Measurements from ENCODE around the gene TRUB2. TPM values are rescaled to one million over a fixed set of nuclear protein-coding genes. Genes with fewer than 3 reads are reported as not detected.

The TRUB2 gene
- polyA plus RNA-seq, 1 donor (not counting 4 experiments of a cell fraction or from before 2014, with no cell fraction given), result 17.2 TPM

DNA sequence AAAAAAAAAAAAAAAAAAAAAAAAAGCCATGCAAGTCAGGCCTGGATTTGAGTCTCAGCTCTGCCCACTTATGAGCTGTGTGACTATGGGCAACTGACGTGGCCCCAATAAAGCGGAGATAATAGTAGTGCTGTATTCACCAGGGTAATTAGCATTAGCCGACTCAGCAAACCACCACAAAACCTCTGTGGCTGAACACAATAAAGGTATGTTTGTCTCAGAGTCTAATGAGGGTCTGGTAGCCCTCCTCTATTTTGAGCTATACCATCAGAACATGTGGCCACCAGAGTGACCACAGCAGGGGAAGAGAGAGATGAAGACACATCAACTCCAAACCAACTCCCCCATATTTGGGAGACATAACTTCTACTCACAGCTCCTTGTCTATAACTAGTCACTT lies 30.2 kb downstream of the TRUB2 start:
- Histone ChIP-seq H2AFZ (ENCODE audit: control insufficient read depth, low read length) (no peak overlapping the region), H3K79me2 (ENCODE audit: control insufficient read depth, insufficient read depth, low read length) (no peaks in the 10 kb centered on the region), H3K4me2 (ENCODE audit: control insufficient read depth, extremely low read depth, insufficient read depth, low read depth, low read length) (no peak overlapping the region), H3K36me3 (ENCODE audit: control insufficient read depth in 2 of 2, extremely low read depth in 1 of 2, insufficient read depth in 2 of 2, low read length in 2 of 2) (peaks cover 0 to 6% of the 10 kb centered on the region in 2 experiments), H3K9me1 (ENCODE audit: control insufficient read depth, extremely low read depth, insufficient read depth, low read length) (no peaks in the 10 kb centered on the region), H3K27me3 (ENCODE audit: control insufficient read depth, extremely low read depth, insufficient read depth, low read length) (no peaks in the 10 kb centered on the region), H3K4me3 (ENCODE audit: control insufficient read depth in 2 of 3, extremely low read depth in 1 of 3, insufficient read depth in 2 of 3, low read depth in 1 of 3, low read length in 3 of 3) (no peak overlapping the region), H3K9ac (ENCODE audit: control insufficient read depth, extremely low read depth, insufficient read depth, low read length) (no peak overlapping the region), H3K9me3 (ENCODE audit: control insufficient read depth, low read depth, low read length) (no peaks in the 10 kb centered on the region), H3K4me1 (ENCODE audit: control insufficient read depth, extremely low read depth, insufficient read depth, low read length) (peaks cover 5% of the 10 kb centered on the region), H3K27ac (ENCODE audit: control insufficient read depth, insufficient read depth, low read length) (no peak overlapping the region), H4K20me1 (ENCODE audit: control insufficient read depth, extremely low read depth, insufficient read depth, low read length) (no peaks in the 10 kb centered on the region)
- FAIRE-seq, result no peak
- no peak for DNase-seq (ENCODE audit: low read depth, low spot score)
- dilution Hi-C loops (cut with MboI; ENCODE audit: extremely low pct_ligation_motif_present, low sequenced_read_pairs), result no loop called here
- TF ChIP-seq EZH2 (IDR thresholded peaks at IDR 0.05; ENCODE audit: low read length) (no peak), CTCF (optimal IDR thresholded peaks at IDR 0.05 in 1 of 3, IDR thresholded peaks at IDR 0.05 in 1 of 3, conservative IDR thresholded peaks at IDR 0.05 in 1 of 3; ENCODE audit: extremely low read depth in 1 of 3, insufficient read depth in 2 of 3, low read length in 3 of 3) (no peak)

DNA sequence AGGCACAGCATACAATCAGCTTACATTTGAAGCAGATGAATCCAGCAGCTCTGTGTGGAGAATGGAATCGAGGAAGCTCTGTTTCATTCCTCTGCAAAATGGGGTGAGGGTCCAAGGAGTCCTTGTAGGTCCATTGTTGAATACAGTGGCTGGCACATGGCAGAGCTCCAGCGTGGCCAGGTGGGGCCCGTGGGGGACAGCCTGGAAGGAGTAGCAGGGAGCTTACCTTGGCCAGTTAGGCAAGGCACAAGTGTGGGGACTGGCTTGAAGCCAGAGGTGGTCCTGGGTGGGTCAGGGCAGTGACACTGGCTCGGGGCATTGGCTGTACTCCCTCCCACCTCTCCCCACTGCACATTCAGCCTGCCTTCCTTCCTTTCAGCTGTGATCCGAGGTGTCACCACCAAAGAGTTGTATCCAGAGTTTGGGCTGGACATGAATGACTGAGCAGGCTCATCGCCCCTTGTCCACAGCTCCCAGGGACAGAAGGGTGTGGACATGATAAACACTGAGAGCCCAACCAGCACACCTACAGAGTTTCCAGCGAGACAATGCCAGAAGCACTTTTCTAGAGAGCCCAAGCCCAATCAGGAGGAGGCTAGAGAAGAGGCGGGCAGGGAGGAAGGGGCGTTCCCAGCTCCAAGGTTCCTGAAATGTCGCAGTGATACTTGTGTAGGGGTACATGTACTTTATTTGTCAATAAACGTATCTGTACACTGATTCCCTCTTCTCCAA lies 33.8 kb downstream of the TRUB2 start:
- Histone ChIP-seq H4K20me1 (ENCODE audit: control insufficient read depth, extremely low read depth, insufficient read depth, low read length) (no peaks in the 10 kb centered on the region), H3K79me2 (ENCODE audit: control insufficient read depth, insufficient read depth, low read length) (no peaks in the 10 kb centered on the region), H3K36me3 (ENCODE audit: control insufficient read depth in 2 of 2, extremely low read depth in 1 of 2, insufficient read depth in 2 of 2, low read length in 2 of 2) (peaks cover 0 to 16% of the 10 kb centered on the region in 2 experiments), H3K27ac (ENCODE audit: control insufficient read depth, insufficient read depth, low read length) (no peak overlapping the region), H3K9me3 (ENCODE audit: control insufficient read depth, low read depth, low read length) (no peaks in the 10 kb centered on the region), H3K9me1 (ENCODE audit: control insufficient read depth, extremely low read depth, insufficient read depth, low read length) (no peaks in the 10 kb centered on the region), H3K27me3 (ENCODE audit: control insufficient read depth, extremely low read depth, insufficient read depth, low read length) (no peaks in the 10 kb centered on the region), H2AFZ (ENCODE audit: control insufficient read depth, low read length) (no peak overlapping the region), H3K4me3 (ENCODE audit: control insufficient read depth in 2 of 3, extremely low read depth in 1 of 3, insufficient read depth in 2 of 3, low read depth in 1 of 3, low read length in 3 of 3) (no peak overlapping the region), H3K9ac (ENCODE audit: control insufficient read depth, extremely low read depth, insufficient read depth, low read length) (no peak overlapping the region), H3K4me2 (ENCODE audit: control insufficient read depth, extremely low read depth, insufficient read depth, low read depth, low read length) (no peak overlapping the region), H3K4me1 (ENCODE audit: control insufficient read depth, extremely low read depth, insufficient read depth, low read length) (no peaks in the 10 kb centered on the region)
- DNase-seq (ENCODE audit: low read depth, low spot score) (no peak), FAIRE-seq (no peak)
- dilution Hi-C loops (cut with MboI; ENCODE audit: extremely low pct_ligation_motif_present, low sequenced_read_pairs), result no loop called here
- TF ChIP-seq EZH2 (IDR thresholded peaks at IDR 0.05; ENCODE audit: low read length), result no peak
- TF ChIP-seq CTCF (optimal IDR thresholded peaks at IDR 0.05 in 1 of 3, IDR thresholded peaks at IDR 0.05 in 1 of 3, conservative IDR thresholded peaks at IDR 0.05 in 1 of 3; ENCODE audit: extremely low read depth in 1 of 3, insufficient read depth in 2 of 3, low read length in 3 of 3), result no peak

Data from keratinocyte (primary cell).